Neural progenitor cell (in vitro differentiated cells): Measurements from ENCODE around the gene CD300LD. TPM values are rescaled to one million over a fixed set of nuclear protein-coding genes. Genes with fewer than 3 reads are reported as not detected.
"Not testable (repeated sequence)": the region's sequence is repeated elsewhere in the genome, so short reads cannot be mapped to it uniquely, and the experiment has no call there.

Experiments
- DNase-seq: peaks from one replicate; pipeline ENCODE4 v3.0.0-alpha.2; 2016; ENCODE audit warnings: low spot score
- H2AFZ ChIP-seq: fragments of 200-600 bp; sonication (generic); replicated peaks from 2 replicates; pipeline ENCODE4 v1.6.1; 2016; ENCODE audit warnings: antibody characterized with exemption
- H3F3A ChIP-seq: fragments of 200-600 bp; sonication (generic); 2 replicates; pipeline ENCODE4 v1.6.1; 2016; ENCODE audit warnings: antibody characterized with exemption, low read depth
- H3K27ac ChIP-seq: fragments of 200-600 bp; sonication (generic); 2 replicates; pipeline ENCODE4 v1.5.1; 2016; ENCODE audit warnings: mild to moderate bottlenecking
- H3K27me3 ChIP-seq: fragments of 200-600 bp; sonication (generic); 2 replicates; pipeline ENCODE4 v1.6.1; 2016; ENCODE audit warnings: mild to moderate bottlenecking, moderate library complexity
- H3K36me3 ChIP-seq: fragments of 200-600 bp; sonication (generic); 2 replicates; pipeline ENCODE4 v1.5.1; 2016
- H3K4me1 ChIP-seq: fragments of 200-600 bp; sonication (generic); 2 replicates; pipeline ENCODE4 v1.6.1; 2016; ENCODE audit warnings: mixed run types
- H3K4me2 ChIP-seq: fragments of 200-600 bp; sonication (generic); 2 replicates; pipeline ENCODE4 v1.6.1; 2016
- H3K4me3 ChIP-seq: fragments of 200-600 bp; sonication (generic); 2 replicates; pipeline ENCODE4 v1.5.1; 2016
- H3K79me2 ChIP-seq: fragments of 200-600 bp; sonication (generic); 2 replicates; pipeline ENCODE4 v1.6.1; 2016; ENCODE audit warnings: low read depth
- H3K9ac ChIP-seq: fragments of 200-600 bp; sonication (generic); 2 replicates; pipeline ENCODE4 v1.6.1; 2016
- H3K9me3 ChIP-seq: fragments of 200-600 bp; sonication (generic); 2 replicates; pipeline ENCODE4 v1.5.1; 2016; ENCODE audit warnings: low read depth
- H4K20me1 ChIP-seq: fragments of 200-600 bp; sonication (generic); 2 replicates; pipeline ENCODE4 v1.6.1; 2016; ENCODE audit warnings: low read depth
- H3K27ac Mint-ChIP-seq: 3 replicates; pipeline ENCODE4 v1.8.0; 2021; ENCODE audit warnings: mixed read lengths
- H3K27me3 Mint-ChIP-seq: 2 replicates; pipeline ENCODE4 v1.8.0; 2022; ENCODE audit warnings: low read depth, mild to moderate bottlenecking, inconsistent platforms, moderate library complexity, mixed read lengths; ENCODE audit not compliant: insufficient read depth
- H3K36me3 Mint-ChIP-seq: 3 replicates; pipeline ENCODE4 v1.8.0; 2021; ENCODE audit warnings: mixed read lengths
- H3K4me1 Mint-ChIP-seq: 3 replicates; pipeline ENCODE4 v1.8.0; 2021; ENCODE audit warnings: mixed read lengths
- H3K4me3 Mint-ChIP-seq: 3 replicates; pipeline ENCODE4 v1.8.0; 2021; ENCODE audit warnings: mild to moderate bottlenecking, moderate library complexity, mixed read lengths
- H3K9me3 Mint-ChIP-seq: 3 replicates; pipeline ENCODE4 v1.8.0; 2020; ENCODE audit warnings: mixed read lengths
- CTCF ChIP-seq: fragments of 200-600 bp; sonication (generic); IDR thresholded peaks from 2 replicates; pipeline ENCODE4 v1.5.1; 2017; ENCODE audit warnings: antibody characterized with exemption, mild to moderate bottlenecking
- EZH2 ChIP-seq: fragments of 200-600 bp; sonication (generic); IDR thresholded peaks from 2 replicates; pipeline ENCODE4 v1.6.1; 2017; ENCODE audit warnings: antibody characterized with exemption, mild to moderate bottlenecking, moderate library complexity
- EZH2phosphoT487 ChIP-seq: fragments of 200-600 bp; sonication (generic); IDR thresholded peaks from 2 replicates; pipeline ENCODE4 v1.6.1; 2017; ENCODE audit warnings: antibody characterized with exemption
- total RNA-seq: library from RNA; depleted of rRNA; stranded (reverse); fragments of >200 nt; gene quantifications from 2 replicates; pipeline ENCODE4 v1.2.3, GENCODE V29; 2015; ENCODE audit warnings: low replicate concordance

CD300LD gene
- total RNA-seq, 1 donor from 2014 or later: not detected

- H3K36me3 ChIP-seq: no peaks in the 10 kb centered on the region
- TF ChIP-seq CTCF: no peak
- no peak for TF ChIP-seq EZH2
- no peak for TF ChIP-seq EZH2phosphoT487
- Mint-ChIP-seq H3K27ac (no peak overlapping the region), H3K9me3 (no peaks in the 10 kb centered on the region), H3K4me1 (peaks cover 25% of the 10 kb centered on the region), H3K36me3 (no peaks in the 10 kb centered on the region), H3K27me3 (peaks cover 6% of the 10 kb centered on the region), H3K4me3 (no peak overlapping the region)
- H3K27me3 ChIP-seq: no peaks in the 10 kb centered on the region
- H3K4me2 ChIP-seq: no peak overlapping the region
- DNase-seq: no peak
- no peak overlapping the region for H3K4me3 ChIP-seq
- H3K9ac ChIP-seq: no peak overlapping the region
- H3F3A ChIP-seq: peaks cover 14% of the 10 kb centered on the region
- H4K20me1 ChIP-seq: no peaks in the 10 kb centered on the region
- H3K79me2 ChIP-seq: no peaks in the 10 kb centered on the region
- no peaks in the 10 kb centered on the region for H3K9me3 ChIP-seq
- H3K27ac ChIP-seq: no peak overlapping the region
- H3K4me1 ChIP-seq: peaks cover 29% of the 10 kb centered on the region
- H2AFZ ChIP-seq: peak overlapping the region; percentile 29
Measured at GRCh38 chr17:74633326-74633725, 41.2 kb upstream of the CD300LD start.

GRCh38 chr17:74632617-74633016, 40.5 kb upstream of the CD300LD start:
- no peaks in the 10 kb centered on the region for H3K9me3 ChIP-seq
- H3F3A ChIP-seq: peaks cover 14% of the 10 kb centered on the region
- H3K27me3 ChIP-seq: no peaks in the 10 kb centered on the region
- no peaks in the 10 kb centered on the region for H3K79me2 ChIP-seq
- H3K4me3 Mint-ChIP-seq: no peak overlapping the region
- H3K27me3 Mint-ChIP-seq: peaks cover 6% of the 10 kb centered on the region
- peaks cover 27% of the 10 kb centered on the region for H3K4me1 ChIP-seq
- no peaks in the 10 kb centered on the region for H4K20me1 ChIP-seq
- no peak overlapping the region for H3K27ac ChIP-seq
- H3K36me3 Mint-ChIP-seq: no peaks in the 10 kb centered on the region
- H3K27ac Mint-ChIP-seq: no peak overlapping the region
- no peak for DNase-seq
- H2AFZ ChIP-seq: no peak overlapping the region
- no peak overlapping the region for H3K9ac ChIP-seq
- TF ChIP-seq EZH2 (no peak), CTCF (no peak), EZH2phosphoT487 (no peak)
- no peak overlapping the region for H3K4me3 ChIP-seq
- no peak overlapping the region for H3K4me2 ChIP-seq
- H3K4me1 Mint-ChIP-seq: peaks cover 25% of the 10 kb centered on the region
- H3K36me3 ChIP-seq: no peaks in the 10 kb centered on the region
- no peaks in the 10 kb centered on the region for H3K9me3 Mint-ChIP-seq

- no peaks in the 10 kb centered on the region for H3K9me3 Mint-ChIP-seq
- H3K27ac ChIP-seq: no peak overlapping the region
- no peaks in the 10 kb centered on the region for H3K36me3 Mint-ChIP-seq
- no peak overlapping the region for H3K9ac ChIP-seq
- peaks cover 25% of the 10 kb centered on the region for H3K4me1 ChIP-seq
- no peaks in the 10 kb centered on the region for H3K36me3 ChIP-seq
- no peak overlapping the region for H3K4me3 Mint-ChIP-seq
- no peaks in the 10 kb centered on the region for H4K20me1 ChIP-seq
- no peaks in the 10 kb centered on the region for H3K79me2 ChIP-seq
- H3K27ac Mint-ChIP-seq: peak overlapping the region; percentile 59
- H3K9me3 ChIP-seq: no peaks in the 10 kb centered on the region
- H3K27me3 Mint-ChIP-seq: peaks cover 6% of the 10 kb centered on the region
- H3K4me2 ChIP-seq: no peak overlapping the region
- H2AFZ ChIP-seq: peak overlapping the region; percentile 77
- no peak for DNase-seq
- peaks cover 14% of the 10 kb centered on the region for H3F3A ChIP-seq
- TF ChIP-seq EZH2 (no peak), EZH2phosphoT487 (no peak), CTCF (no peak)
- peaks cover 4% of the 10 kb centered on the region for H3K27me3 ChIP-seq
- H3K4me3 ChIP-seq: no peak overlapping the region
- H3K4me1 Mint-ChIP-seq: peaks cover 25% of the 10 kb centered on the region
Measured at GRCh38 chr17:74631468-74632450, 39.7 kb upstream of the CD300LD start.

- not testable (repeated sequence) for H3K4me3 ChIP-seq, H3F3A ChIP-seq, H3K9me3 ChIP-seq, H3K9ac ChIP-seq, H4K20me1 ChIP-seq, DNase-seq, H3K4me2 ChIP-seq, H3K36me3 Mint-ChIP-seq, H3K27ac ChIP-seq, H3K36me3 ChIP-seq, H3K27me3 Mint-ChIP-seq, H3K9me3 Mint-ChIP-seq, H3K79me2 ChIP-seq, H3K27ac Mint-ChIP-seq
- Histone ChIP-seq H3K27me3 (peaks cover 15% of the 10 kb centered on the region), H2AFZ (peak overlapping the region; percentile 8), H3K4me1 (peaks cover 14% of the 10 kb centered on the region)
- H3K4me3 Mint-ChIP-seq: peak overlapping the region; percentile 18
- peaks cover 15% of the 10 kb centered on the region for H3K4me1 Mint-ChIP-seq
Measured at GRCh38 chr17:74630251-74630650, 38.2 kb upstream of the CD300LD start.
